Measurements from ENCODE around the gene UNC79. TPM values are rescaled to one million over a fixed set of nuclear protein-coding genes. Genes with fewer than 3 reads are reported as not detected.

UNC79 gene
- total and polyA plus RNA-seq, 10 of the 15 experiments (the other 5 are each of a cell fraction or from before 2014, with no cell fraction given), result 0.04 to 0.29 (median 0.14) TPM

- TF ChIP-seq CTCF (IDR thresholded peaks at IDR 0.05 in 2 of 3, conservative IDR thresholded peaks at IDR 0.05 in 1 of 3; ENCODE audit: control insufficient read depth in 2 of 3, extremely low read depth in 1 of 3, insufficient read depth in 1 of 3, low read depth in 3 of 3, low read length in 3 of 3), result no peak
- TF ChIP-seq MXI1 (IDR thresholded peaks at IDR 0.05; ENCODE audit: low read depth, low read length), result no peak
These were observed at the start of gene UNC79 (continued) for GRCh38 chr14:93430315-93431035.

GRCh38 chr14:93381644-93382043 lies 49.1 kb upstream of the UNC79 start:
- ATAC-seq, result peak; percentile 76
- Histone ChIP-seq H3K27ac (ENCODE audit: control insufficient read depth, insufficient read depth) (no peak overlapping the region), H4K20me1 (ENCODE audit: control insufficient read depth, insufficient read depth) (no peaks in the 10 kb centered on the region), H2AFZ (ENCODE audit: control insufficient read depth, low read depth, low read length) (peak overlapping the region; percentile 5), H3K4me1 (ENCODE audit: control insufficient read depth, insufficient read depth, low read length) (no peaks in the 10 kb centered on the region), H3K4me3 (no peak overlapping the region), H3K9ac (ENCODE audit: control insufficient read depth, insufficient read depth, low read length) (no peak overlapping the region), H3K79me2 (ENCODE audit: control insufficient read depth, insufficient read depth, low read length) (no peaks in the 10 kb centered on the region), H3K36me3 (ENCODE audit: control insufficient read depth in 2 of 2, insufficient read depth in 2 of 2, low read length in 1 of 2) (no peaks in the 10 kb centered on the region), H3K9me3 (replicated peaks; ENCODE audit: control insufficient read depth, insufficient read depth, low read length) (no peaks in the 10 kb centered on the region; the same call in 1 of the 3 replicates), H3K4me2 (ENCODE audit: control insufficient read depth, insufficient read depth) (no peak overlapping the region), H3K27me3 (replicated peaks in 1 of 2; ENCODE audit: control insufficient read depth in 2 of 2, insufficient read depth in 2 of 2, low read length in 1 of 2) (no peaks in the 10 kb centered on the region)
- ChIA-PET CTCF (interaction anchor here (0.5 to 2.2 kb wide), 19 partner anchors 9 to 416 kb away, joined by 3 to 7 read pairs (median 3); partner anchors contain the start of genes GON7 and UBR7), SMC1A (ENCODE audit: uncharacterized antibody, unreplicated experiment) (interaction anchor here (0.6 to 4.9 kb wide), 10 partner anchors 12 to 217 kb away, joined by 3 to 24 read pairs (median 6); partner anchors contain the start of genes GON7 and UBR7), RAD21 (ENCODE audit: unreplicated experiment) (interaction anchor here (0.7 to 1.8 kb wide), 6 partner anchors 13 to 269 kb away, joined by 3 to 5 read pairs (median 4); no protein-coding TSS in a partner anchor), POLR2A (interaction anchor here (1.1 kb wide), 1 partner anchor 12 kb away, joined by 5 read pairs; no protein-coding TSS in a partner anchor)
- intact Hi-C loops (cut with micrococcal nuclease; ENCODE audit: unreplicated experiment), result no loop called here
- WGBS (ENCODE audit: insufficient coverage, insufficient replicate concordance, low lambda C conversion rate, missing lambda C conversion rate), result 42% methylated on average over 1 of the region's 1 CpG
- no TSS peak for BruUV-seq (replicated peaks)
- in situ Hi-C loops (cut with MboI), result no loop called here
- FAIRE-seq, result peak; percentile 77
- DNase-seq (ENCODE audit: low read depth, low spot score), result no peak
- TF ChIP-seq CTCF (IDR thresholded peaks at IDR 0.05 in 2 of 3, conservative IDR thresholded peaks at IDR 0.05 in 1 of 3; ENCODE audit: control insufficient read depth in 2 of 3, extremely low read depth in 1 of 3, insufficient read depth in 1 of 3, low read depth in 3 of 3, low read length in 3 of 3), result 0 out of 6 replicates have a peak, but pooled peaks of 1 of the 3 experiments have one; percentile 13
- TF ChIP-seq HSF1 (IDR thresholded peaks at IDR 0.05; ENCODE audit: low read depth, low read length), result 0 out of 2 replicates have a peak, but pooled peaks have one; percentile 63
- 0 out of 2 replicates have a peak, but pooled peaks have one; percentile 15 for TF ChIP-seq IRF4 (IDR thresholded peaks at IDR 0.05; ENCODE audit: low read depth, low read length)
- TF ChIP-seq SRF (IDR thresholded peaks at IDR 0.05; ENCODE audit: low read depth in 2 of 2, low read length in 2 of 2), result no peak
- peak in 1 of 2 experiments; percentile 29; a peak in 1 of 4 replicates for TF ChIP-seq BHLHE40 (IDR thresholded peaks at IDR 0.05; ENCODE audit: borderline replicate concordance in 1 of 2, low read depth in 2 of 2, low read length in 1 of 2)
- no peak for TF ChIP-seq ATF7 (IDR thresholded peaks at IDR 0.05; ENCODE audit: low read depth)
- TF ChIP-seq JUNB (IDR thresholded peaks at IDR 0.05), result peak; percentile 46
- no peak for TF ChIP-seq ZNF217 (IDR thresholded peaks at IDR 0.05)
- TF ChIP-seq TAF1 (IDR thresholded peaks at IDR 0.05; ENCODE audit: borderline replicate concordance, low read depth, low read length), result no peak
- peak; percentile 41; the same call in 1 of the 2 replicates for TF ChIP-seq TCF7 (IDR thresholded peaks at IDR 0.05; ENCODE audit: borderline replicate concordance)
- peak; percentile 54 for TF ChIP-seq RAD21 (IDR thresholded peaks at IDR 0.05; ENCODE audit: insufficient read depth, low read depth, low read length)
- no peak for TF ChIP-seq NFYB (IDR thresholded peaks at IDR 0.05; ENCODE audit: insufficient read depth, low read depth, low read length)
- no peak for TF ChIP-seq CEBPB (IDR thresholded peaks at IDR 0.05; ENCODE audit: borderline replicate concordance in 1 of 2, low read depth in 2 of 2, low read length in 2 of 2)
